ENCODE measurements around the gene EHMT1. TPM values are rescaled to one million over a fixed set of nuclear protein-coding genes. Genes with fewer than 3 reads are reported as not detected.

EHMT1 gene
- total RNA-seq, 1 experiment from 2014 or later: 112 TPM

DNA sequence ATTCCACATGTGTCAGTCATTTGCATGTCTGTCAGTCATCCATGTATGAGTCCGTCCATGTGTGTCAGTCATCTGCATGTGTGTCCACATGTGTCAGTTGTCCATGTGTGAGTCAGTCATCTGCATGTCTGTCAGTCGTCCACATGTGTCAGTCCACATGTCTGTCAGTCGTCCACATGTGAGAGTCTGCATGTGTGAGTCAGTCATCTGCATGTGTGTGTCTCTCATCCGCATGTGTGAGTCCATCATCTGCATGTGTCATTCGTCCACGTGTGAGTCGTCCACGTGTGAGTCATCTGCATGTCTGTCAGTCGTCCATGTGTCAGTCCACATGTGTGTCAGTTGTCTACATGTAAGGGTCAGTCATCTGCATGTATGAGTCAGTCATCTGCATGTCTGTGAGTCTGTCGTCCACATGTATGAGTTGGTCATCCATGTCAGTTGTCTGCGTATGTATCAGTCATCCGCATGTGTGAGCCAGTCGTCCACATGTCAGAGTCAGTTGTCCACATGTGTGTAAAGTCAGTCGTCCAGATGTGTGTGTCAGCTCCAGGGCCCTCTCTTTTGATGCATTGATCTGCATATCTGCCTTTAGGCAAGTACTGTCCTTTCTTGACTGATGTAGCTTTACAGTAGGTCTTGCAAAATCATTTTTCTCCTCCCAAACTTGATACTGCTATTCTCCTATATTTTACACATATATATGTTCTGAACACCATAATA is 186.3 kb downstream of the EHMT1 start:
- Histone ChIP-seq H3K23ac (ENCODE audit: insufficient read length, low read depth, low read length) (no peak overlapping the region), H2BK120ac (ENCODE audit: low read depth, low read length, poor library complexity, severe bottlenecking) (no peak overlapping the region), H2AFZ (ENCODE audit: low read length) (no peak overlapping the region), H3K9ac (ENCODE audit: extremely low read depth, insufficient read length, low read length) (no peak overlapping the region), H3K18ac (ENCODE audit: insufficient read length, low read depth, low read length) (no peak overlapping the region), H3K23me2 (ENCODE audit: insufficient read length, low read depth, low read length, poor library complexity, severe bottlenecking) (no peaks in the 10 kb centered on the region), H3T11ph (ENCODE audit: low read length) (no peak overlapping the region), H3K56ac (ENCODE audit: insufficient read length, low read depth, low read length) (no peak overlapping the region), H2BK5ac (ENCODE audit: insufficient read length, low read length) (no peak overlapping the region), H3K14ac (ENCODE audit: insufficient read depth, low read length) (no peak overlapping the region), H3K79me2 (ENCODE audit: insufficient read depth, low read length) (no peaks in the 10 kb centered on the region), H3K79me1 (ENCODE audit: insufficient read depth, low read depth, low read length, poor library complexity, severe bottlenecking) (no peaks in the 10 kb centered on the region), H3K27ac (ENCODE audit: insufficient read length, low read depth, low read length) (no peak overlapping the region), H4K8ac (replicated peaks; ENCODE audit: insufficient read length, low read depth, low read length) (no peak overlapping the region), H4K91ac (ENCODE audit: insufficient read length, low read depth, low read length) (no peak overlapping the region), H2BK15ac (ENCODE audit: low read depth, low read length) (no peak overlapping the region), H2AK5ac (ENCODE audit: insufficient read length, low read length) (no peak overlapping the region), H4K20me1 (ENCODE audit: control insufficient read depth, insufficient read depth, insufficient read length) (no peaks in the 10 kb centered on the region), H3K4me1 (ENCODE audit: insufficient read depth, low read length) (no peaks in the 10 kb centered on the region), H3K4me2 (ENCODE audit: insufficient read depth, insufficient read length, low read length) (no peak overlapping the region), H3K27me3 (ENCODE audit: insufficient read depth, low read length) (no peaks in the 10 kb centered on the region), H2BK20ac (ENCODE audit: low read depth, low read length, poor library complexity, severe bottlenecking) (no peak overlapping the region), H4K5ac (ENCODE audit: insufficient read length, low read depth, low read length) (no peak overlapping the region), H3K4ac (ENCODE audit: low read depth, low read length) (no peak overlapping the region), H3K9me3 (ENCODE audit: control insufficient read depth, low read depth, low read length) (no peaks in the 10 kb centered on the region), H2BK12ac (ENCODE audit: insufficient read length, low read depth, low read length) (no peak overlapping the region)
- H3K4me1 Mint-ChIP-seq: no peaks in the 10 kb centered on the region
- no peak for DNase-seq
- WGBS (ENCODE audit: extremely low coverage, insufficient read length, low lambda C conversion rate): no CpG with 5 or more reads among the region's 14 CpGs
- no peaks in the 10 kb centered on the region; a peak in 1 of 5 replicates for H3K9me3 Mint-ChIP-seq
- H3K27me3 Mint-ChIP-seq (ENCODE audit: low read depth): no peaks in the 10 kb centered on the region
- H3K27ac Mint-ChIP-seq: peak overlapping the region in 1 of 3 experiments; percentile 25; a peak in 1 of 7 replicates
- no peak overlapping the region for H3K4me3 Mint-ChIP-seq
- no peak for TF ChIP-seq CTCF (conservative IDR thresholded peaks at IDR 0.05)
- H3K36me3 Mint-ChIP-seq (ENCODE audit: insufficient read depth in 1 of 3, low read depth in 3 of 3): peaks cover 37 to 66% (median 58%) of the 10 kb centered on the region in 3 experiments

Data from H9 (cell line).